Cardiac fibroblast (primary cell): ENCODE results near the gene SPPL2A.

Source experiments
- DNase-seq, 2 donors: peaks; one replicate each; pipeline versions ENCODE4 v3.0.0 to v3.0.0-alpha.2; 2010; ENCODE audit warnings: low read depth in 2 of 2
- H3K4me3 ChIP-seq, 2 donors: replicated peaks in 1 of 2; 1 replicate in 1 of 2; 2 replicates in 1 of 2; pipeline ENCODE4 v1.5.1; 2011; ENCODE audit warnings: low read depth in 2 of 2, low read length in 2 of 2, mild to moderate bottlenecking in 2 of 2, moderate library complexity in 1 of 2
- TF ChIP-seq, protein P1 (sequence below): IDR thresholded peaks from one replicate; pipeline ENCODE4 v1.5.1; 2011; ENCODE audit warnings: low read depth, mild to moderate bottlenecking, low read length, inconsistent platforms

SPPL2A gene

DNA sequence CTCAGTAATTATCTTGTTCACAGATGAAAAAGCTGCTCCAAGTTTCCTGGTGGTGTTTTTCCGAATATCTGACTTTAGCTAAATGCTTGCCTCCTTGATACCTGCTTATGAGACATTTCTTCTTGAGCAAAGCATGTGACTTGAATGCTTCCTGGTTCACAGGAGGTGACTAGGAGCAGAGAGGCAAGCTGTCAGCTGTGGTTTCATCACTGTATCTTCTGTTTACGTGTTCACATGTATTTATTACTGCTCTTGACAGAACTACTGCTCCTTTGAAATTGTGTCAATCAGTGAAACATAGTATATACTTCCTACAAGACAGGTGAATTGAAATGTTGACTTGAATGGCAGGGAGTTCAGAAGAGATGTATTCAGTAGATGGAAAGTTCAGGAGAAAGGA, 8.9 kb upstream of the SPPL2A start:
- DNase-seq, result no peak
- H3K4me3 ChIP-seq, result no peak overlapping the region
- TF ChIP-seq, protein P1, sequence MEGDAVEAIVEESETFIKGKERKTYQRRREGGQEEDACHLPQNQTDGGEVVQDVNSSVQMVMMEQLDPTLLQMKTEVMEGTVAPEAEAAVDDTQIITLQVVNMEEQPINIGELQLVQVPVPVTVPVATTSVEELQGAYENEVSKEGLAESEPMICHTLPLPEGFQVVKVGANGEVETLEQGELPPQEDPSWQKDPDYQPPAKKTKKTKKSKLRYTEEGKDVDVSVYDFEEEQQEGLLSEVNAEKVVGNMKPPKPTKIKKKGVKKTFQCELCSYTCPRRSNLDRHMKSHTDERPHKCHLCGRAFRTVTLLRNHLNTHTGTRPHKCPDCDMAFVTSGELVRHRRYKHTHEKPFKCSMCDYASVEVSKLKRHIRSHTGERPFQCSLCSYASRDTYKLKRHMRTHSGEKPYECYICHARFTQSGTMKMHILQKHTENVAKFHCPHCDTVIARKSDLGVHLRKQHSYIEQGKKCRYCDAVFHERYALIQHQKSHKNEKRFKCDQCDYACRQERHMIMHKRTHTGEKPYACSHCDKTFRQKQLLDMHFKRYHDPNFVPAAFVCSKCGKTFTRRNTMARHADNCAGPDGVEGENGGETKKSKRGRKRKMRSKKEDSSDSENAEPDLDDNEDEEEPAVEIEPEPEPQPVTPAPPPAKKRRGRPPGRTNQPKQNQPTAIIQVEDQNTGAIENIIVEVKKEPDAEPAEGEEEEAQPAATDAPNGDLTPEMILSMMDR, result no peak

DNA sequence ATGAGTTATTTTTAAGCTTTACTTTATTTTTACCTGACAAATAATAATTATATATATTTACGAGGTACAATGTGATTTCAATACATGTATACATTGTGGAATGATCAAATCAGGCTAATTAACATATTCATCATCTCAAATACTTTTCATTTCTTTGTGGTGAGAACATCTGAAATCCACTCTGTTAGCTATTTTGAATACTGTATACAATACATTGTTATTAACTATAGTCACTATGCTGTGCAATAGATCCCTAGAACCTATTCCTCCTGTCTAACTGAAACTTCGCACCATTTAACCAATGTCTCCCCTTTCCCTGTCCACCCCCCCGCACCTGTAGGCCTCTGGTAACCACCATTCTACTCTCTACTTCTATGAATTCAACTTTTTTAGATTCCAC, 7.9 kb upstream of the SPPL2A start:
- TF ChIP-seq, protein P1, result no peak
- DNase-seq, result no peak
- H3K4me3 ChIP-seq, result no peak overlapping the region

DNA sequence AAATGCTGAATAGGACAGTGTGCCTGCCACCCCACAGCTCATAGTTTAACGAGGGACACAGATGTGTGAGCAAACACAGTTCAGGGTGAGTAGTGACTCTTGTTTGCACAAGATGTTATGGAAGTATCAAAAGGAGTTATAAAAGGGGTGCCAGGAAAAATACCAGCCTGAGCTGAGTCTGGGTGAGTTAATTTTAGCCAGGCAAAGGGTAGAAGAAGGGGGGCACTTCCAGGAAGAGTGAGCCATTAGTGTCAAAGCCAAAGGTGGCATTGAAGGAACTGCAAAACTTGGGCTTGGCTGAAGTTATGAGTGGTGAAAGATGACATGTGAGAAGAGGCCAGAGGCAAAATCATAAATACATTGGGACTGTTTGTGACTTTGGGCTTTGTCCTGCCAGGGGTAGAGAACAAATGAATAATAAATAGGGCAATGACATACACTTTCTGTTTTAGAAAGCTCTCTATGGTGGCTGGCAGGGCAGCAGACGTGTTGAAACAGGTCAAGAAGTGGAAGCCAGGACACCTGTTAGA, 1.9 kb upstream of the SPPL2A start:
- no peak overlapping the region for H3K4me3 ChIP-seq
- TF ChIP-seq, protein P1, result no peak
- no peak for DNase-seq

DNA sequence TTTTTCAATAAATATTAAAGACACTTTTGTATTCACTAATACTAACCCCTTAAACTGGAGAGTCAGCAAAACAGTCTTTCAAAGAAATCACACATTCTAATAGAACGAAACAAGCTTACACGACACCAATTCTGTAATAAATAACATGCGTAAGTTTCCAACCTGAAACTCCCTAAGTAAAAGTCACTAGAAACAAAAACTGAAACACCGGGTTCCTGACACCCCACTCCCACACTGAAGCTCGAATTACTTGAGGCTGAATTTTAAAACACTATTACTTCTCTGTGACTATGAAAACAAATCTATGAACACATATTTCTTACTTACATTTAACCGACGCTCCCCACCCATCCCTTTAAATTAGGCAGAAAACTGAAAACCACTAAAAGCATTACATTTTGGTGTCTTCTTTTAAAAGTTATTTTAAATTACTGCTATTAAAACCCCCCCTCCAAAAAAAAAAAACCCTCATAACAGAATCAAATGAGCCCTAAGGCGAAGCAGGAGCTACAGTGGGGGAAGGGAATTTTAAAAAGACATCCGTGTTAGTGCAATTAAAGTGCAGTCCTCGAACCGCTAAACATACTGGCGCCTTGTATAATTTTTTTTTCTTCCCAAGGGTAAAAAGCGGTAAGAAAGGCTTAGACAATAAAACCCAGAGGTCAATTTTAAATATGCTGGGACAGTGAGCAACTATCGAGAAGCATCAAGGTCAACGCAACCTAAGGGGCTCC, 878 bp downstream of the SPPL2A start:
- peak overlapping the region; percentile 61 to 70 for H3K4me3 ChIP-seq
- TF ChIP-seq, protein P1, result no peak
- DNase-seq, result peak; percentile 20 to 37

DNA sequence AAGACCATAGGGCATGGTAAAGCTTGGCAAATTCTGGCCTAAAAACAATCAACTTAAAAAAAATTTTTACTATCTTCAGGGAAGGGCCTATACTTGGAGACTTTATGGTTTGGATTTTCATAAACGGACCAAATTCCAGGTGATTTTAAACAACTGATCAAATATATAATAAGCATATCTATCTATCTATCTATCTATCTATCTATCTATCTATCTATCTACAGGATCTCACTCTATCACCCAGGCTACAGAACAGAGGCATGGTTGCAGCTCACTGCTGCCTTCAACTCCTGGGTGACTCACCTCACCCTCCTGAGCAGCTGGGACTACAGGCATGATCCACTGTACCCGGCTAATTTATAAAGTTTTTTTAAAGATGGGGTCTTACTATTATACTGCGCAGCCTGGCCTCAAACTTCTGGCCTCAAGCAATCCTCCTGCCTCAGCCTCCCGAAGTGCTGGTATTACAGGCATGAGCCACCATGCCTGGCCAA, 6.7 kb downstream of the SPPL2A start:
- no peak overlapping the region for H3K4me3 ChIP-seq
- TF ChIP-seq, protein P1, result no peak

DNA sequence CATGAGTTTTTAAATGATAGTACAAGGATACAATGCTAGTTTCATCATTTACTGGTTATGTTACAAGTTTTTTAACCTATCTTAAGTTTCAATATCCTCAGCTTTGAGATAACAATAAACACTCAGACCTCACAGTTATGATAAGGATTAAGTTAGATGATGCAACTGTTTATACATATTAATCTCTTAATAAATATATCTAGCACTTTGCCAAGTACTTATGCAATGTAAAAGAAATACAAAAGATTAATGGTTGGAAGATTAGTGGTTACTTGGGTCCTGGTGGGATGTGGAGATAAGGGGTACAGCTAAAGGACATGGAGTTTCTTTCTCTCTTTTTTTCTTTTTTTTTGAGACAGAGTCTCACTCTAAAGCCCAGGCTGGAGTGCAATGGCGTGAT, 12.0 kb downstream of the SPPL2A start:
- peak in 1 of 2 donors; percentile 30 for DNase-seq
- TF ChIP-seq, protein P1, result no peak
- H3K4me3 ChIP-seq, result no peak overlapping the region

More for the DNA sequence above, 6.7 kb downstream of the SPPL2A start:
- no peak for DNase-seq
